H9 (cell line): ENCODE results near the gene TEX11. TPM values are rescaled to one million over a fixed set of nuclear protein-coding genes. Genes with fewer than 3 reads are reported as not detected.
"Not testable (repeated sequence)": the region's sequence is repeated elsewhere in the genome, so short reads cannot be mapped to it uniquely, and the experiment has no call there.

Experiments used
- DNase-seq: peaks from one replicate; pipeline ENCODE4 v3.0.0-alpha.2; 2017
- H2AFZ ChIP-seq: one replicate; pipeline ENCODE4 v1.6.1; 2013; ENCODE audit warnings: mild to moderate bottlenecking, low read length, control low read depth, moderate library complexity
- H2AK5ac ChIP-seq: 2 replicates; pipeline ENCODE4 v1.6.1; 2013; ENCODE audit warnings: low read length, control low read depth, mixed read lengths; ENCODE audit not compliant: insufficient read length
- H2BK120ac ChIP-seq: one replicate; pipeline ENCODE4 v1.6.1; 2013; ENCODE audit warnings: low read depth, mild to moderate bottlenecking, low read length, control low read depth, inconsistent platforms; ENCODE audit not compliant: poor library complexity, severe bottlenecking
- H2BK12ac ChIP-seq: 2 replicates; pipeline ENCODE4 v1.6.1; 2013; ENCODE audit warnings: low read length, control low read depth, mixed read lengths, low read depth; ENCODE audit not compliant: insufficient read length
- H2BK15ac ChIP-seq: 2 replicates; pipeline ENCODE4 v1.6.1; 2013; ENCODE audit warnings: low read depth, low read length, control low read depth
- H2BK20ac ChIP-seq: one replicate; pipeline ENCODE4 v1.6.1; 2013; ENCODE audit warnings: low read depth, mild to moderate bottlenecking, low read length, control low read depth, inconsistent platforms; ENCODE audit not compliant: poor library complexity, severe bottlenecking
- H2BK5ac ChIP-seq: 2 replicates; pipeline ENCODE4 v1.6.1; 2013; ENCODE audit warnings: low read length, control low read depth, mixed read lengths; ENCODE audit not compliant: insufficient read length
- H3K14ac ChIP-seq: 2 replicates; pipeline ENCODE4 v1.6.1; 2013; ENCODE audit warnings: low read length, control low read depth; ENCODE audit not compliant: insufficient read depth
- H3K18ac ChIP-seq: 2 replicates; pipeline ENCODE4 v1.6.1; 2013; ENCODE audit warnings: low read depth, mild to moderate bottlenecking, mixed read lengths, low read length, control low read depth; ENCODE audit not compliant: insufficient read length
- H3K23ac ChIP-seq: 2 replicates; pipeline ENCODE4 v1.6.1; 2013; ENCODE audit warnings: low read length, control low read depth, mixed read lengths, low read depth; ENCODE audit not compliant: insufficient read length
- H3K23me2 ChIP-seq: 2 replicates; pipeline ENCODE4 v1.6.1; 2013; ENCODE audit warnings: low read depth, mild to moderate bottlenecking, mixed read lengths, low read length, control low read depth; ENCODE audit not compliant: insufficient read length, poor library complexity, severe bottlenecking
- H3K27ac ChIP-seq: 2 replicates; pipeline ENCODE4 v1.5.1; 2013; ENCODE audit warnings: low read length, control low read depth, mixed read lengths, low read depth; ENCODE audit not compliant: insufficient read length
- H3K27me3 ChIP-seq: 2 replicates; pipeline ENCODE4 v1.6.1; 2013; ENCODE audit warnings: low read length, control low read depth, inconsistent platforms; ENCODE audit not compliant: insufficient read depth
- H3K4ac ChIP-seq: 2 replicates; pipeline ENCODE4 v1.6.1; 2013; ENCODE audit warnings: low read depth, mild to moderate bottlenecking, control low read depth, inconsistent platforms, low read length, moderate library complexity
- H3K4me1 ChIP-seq: 2 replicates; pipeline ENCODE4 v1.6.1; 2013; ENCODE audit warnings: low read length, control low read depth, inconsistent platforms; ENCODE audit not compliant: insufficient read depth
- H3K4me2 ChIP-seq: 2 replicates; pipeline ENCODE4 v1.6.1; 2013; ENCODE audit warnings: low read length, control low read depth, mixed read lengths; ENCODE audit not compliant: insufficient read length, insufficient read depth
- H3K56ac ChIP-seq: 2 replicates; pipeline ENCODE4 v1.6.1; 2013; ENCODE audit warnings: low read depth, mild to moderate bottlenecking, mixed read lengths, low read length, control low read depth; ENCODE audit not compliant: insufficient read length
- H3K79me1 ChIP-seq: 2 replicates; pipeline ENCODE4 v1.6.1; 2013; ENCODE audit warnings: low read depth, mild to moderate bottlenecking, moderate library complexity, low read length, control low read depth, inconsistent platforms; ENCODE audit not compliant: insufficient read depth, poor library complexity, severe bottlenecking
- H3K79me2 ChIP-seq: 2 replicates; pipeline ENCODE4 v1.6.1; 2013; ENCODE audit warnings: low read length, control low read depth, inconsistent platforms; ENCODE audit not compliant: insufficient read depth
- H3K9ac ChIP-seq: 2 replicates; pipeline ENCODE4 v1.6.1; 2013; ENCODE audit warnings: low read length, control low read depth, mixed read lengths; ENCODE audit not compliant: insufficient read length; ENCODE audit errors: extremely low read depth
- H3K9me3 ChIP-seq: one replicate; pipeline ENCODE4 v1.6.1; 2013; ENCODE audit warnings: low read depth, low read length, inconsistent platforms; ENCODE audit not compliant: control insufficient read depth
- H3T11ph ChIP-seq: one replicate; pipeline ENCODE4 v1.6.1; 2013; ENCODE audit warnings: mild to moderate bottlenecking, low read length, control low read depth, inconsistent platforms
- H4K20me1 ChIP-seq: one replicate; pipeline ENCODE4 v1.6.1; 2013; ENCODE audit not compliant: control insufficient read depth, insufficient read length, insufficient read depth
- H4K5ac ChIP-seq: 2 replicates; pipeline ENCODE4 v1.6.1; 2013; ENCODE audit warnings: low read depth, mild to moderate bottlenecking, mixed read lengths, low read length, control low read depth; ENCODE audit not compliant: insufficient read length
- H4K8ac ChIP-seq: replicated peaks from 2 replicates; pipeline ENCODE4 v1.6.1; 2013; ENCODE audit warnings: low read length, control low read depth, mixed read lengths, low read depth; ENCODE audit not compliant: insufficient read length
- H4K91ac ChIP-seq: 2 replicates; pipeline ENCODE4 v1.6.1; 2013; ENCODE audit warnings: low read depth, mild to moderate bottlenecking, moderate library complexity, mixed read lengths, low read length, control low read depth; ENCODE audit not compliant: insufficient read length
- H3K27ac Mint-ChIP-seq, 3 experiments: 2 replicates in 2 of 3; 3 replicates in 1 of 3; pipeline ENCODE4 v1.8.0; 2020 to 2021; ENCODE audit warnings: mixed read lengths in 3 of 3, mild to moderate bottlenecking in 1 of 3, moderate library complexity in 1 of 3
- H3K27me3 Mint-ChIP-seq: 2 replicates; pipeline ENCODE4 v1.8.0; 2021; ENCODE audit warnings: low read depth, mild to moderate bottlenecking, moderate library complexity, mixed read lengths
- H3K36me3 Mint-ChIP-seq, 3 experiments: 2 replicates in 2 of 3; 3 replicates in 1 of 3; pipeline ENCODE4 v1.8.0; 2020 to 2021; ENCODE audit warnings: low read depth in 3 of 3, mixed read lengths in 3 of 3; ENCODE audit not compliant: insufficient read depth in 1 of 3
- H3K4me1 Mint-ChIP-seq, 2 experiments: 2 replicates each; pipeline ENCODE4 v1.8.0; 2020; ENCODE audit warnings: mixed read lengths in 2 of 2
- H3K4me3 Mint-ChIP-seq, 2 experiments: 2 replicates in 1 of 2; 3 replicates in 1 of 2; pipeline ENCODE4 v1.8.0; 2020 to 2021; ENCODE audit warnings: mild to moderate bottlenecking in 2 of 2, mixed read lengths in 2 of 2, moderate library complexity in 1 of 2
- H3K9me3 Mint-ChIP-seq, 2 experiments: 2 replicates in 1 of 2; 3 replicates in 1 of 2; pipeline ENCODE4 v1.8.0; 2020; ENCODE audit warnings: mild to moderate bottlenecking in 2 of 2, mixed read lengths in 2 of 2, moderate library complexity in 1 of 2
- CTCF ChIP-seq: fragments of 200-600 bp; sonication (generic); conservative IDR thresholded peaks from 3 replicates; pipeline ENCODE4 v1.8.0; 2021; ENCODE audit warnings: antibody characterized with exemption, mild to moderate bottlenecking
- WGBS: extraction: QIAGEN DNeasy Blood & Tissue Kit; methylation state at CpG from one replicate; pipeline ENCODE4 v1.1.7; 2013; ENCODE audit warnings: missing lambda C conversion rate, low lambda C conversion rate, mixed read lengths; ENCODE audit not compliant: insufficient read length; ENCODE audit errors: extremely low coverage; 5-methylcytosine and 5-hydroxymethylcytosine counted together
- total RNA-seq: library from RNA; stranded (reverse); gene quantifications from 2 replicates; pipeline ENCODE4 v1.2.1, GENCODE V29; 2021

TEX11 gene
- total RNA-seq, 1 experiment from 2014 or later = 0.22 TPM

DNA sequence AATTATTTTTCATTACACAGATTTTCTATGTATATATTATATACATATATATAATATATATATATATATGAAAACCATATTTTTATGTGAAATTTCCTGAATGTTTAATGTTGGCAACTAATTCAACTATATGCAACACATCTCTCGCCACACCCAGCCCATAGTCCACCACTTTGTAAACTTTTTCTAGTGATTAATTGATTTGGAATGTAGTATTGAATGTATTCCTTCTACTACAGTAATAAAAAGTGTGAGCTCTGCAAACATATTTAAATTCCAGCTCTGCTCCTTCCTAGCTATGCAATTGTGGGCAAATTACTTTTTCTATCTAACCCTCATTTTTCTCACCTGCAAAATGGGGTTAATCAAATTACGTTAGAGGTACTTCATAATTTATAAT is 187.8 kb downstream of the TEX11 start:
- H3K27me3 ChIP-seq = no peaks in the 10 kb centered on the region
- no peak overlapping the region for H2BK12ac ChIP-seq
- H3T11ph ChIP-seq = no peak overlapping the region
- no peaks in the 10 kb centered on the region for H3K79me1 ChIP-seq
- H3K4ac ChIP-seq = no peak overlapping the region
- H3K23ac ChIP-seq = no peak overlapping the region
- peaks cover 13% of the 10 kb centered on the region for H3K9me3 ChIP-seq
- no peak overlapping the region for H3K27ac ChIP-seq
- H3K14ac ChIP-seq = no peak overlapping the region
- H2BK15ac ChIP-seq = no peak overlapping the region
- Mint-ChIP-seq H3K4me1 (no peaks in the 10 kb centered on the region), H3K9me3 (peaks cover 39 to 46% of the 10 kb centered on the region in 2 experiments), H3K36me3 (peaks cover 0 to 5% (median 0%) of the 10 kb centered on the region in 3 experiments; a peak in 2 of 7 replicates), H3K27me3 (peaks cover 2% of the 10 kb centered on the region; the same call in 1 of the 2 replicates), H3K4me3 (no peak overlapping the region), H3K27ac (no peak overlapping the region)
- H2BK5ac ChIP-seq = no peak overlapping the region
- TF ChIP-seq CTCF = no peak
- H2BK20ac ChIP-seq = no peak overlapping the region
- H3K18ac ChIP-seq = no peak overlapping the region
- DNase-seq = no peak
- H3K56ac ChIP-seq = no peak overlapping the region
- H3K79me2 ChIP-seq = no peaks in the 10 kb centered on the region
- no peaks in the 10 kb centered on the region for H3K4me1 ChIP-seq
- H4K5ac ChIP-seq = no peak overlapping the region
- H4K91ac ChIP-seq = no peak overlapping the region
- no CpG with 5 or more reads among the region's 2 CpGs for WGBS
- H3K9ac ChIP-seq = no peak overlapping the region
- no peaks in the 10 kb centered on the region for H4K20me1 ChIP-seq
- no peak overlapping the region for H3K4me2 ChIP-seq
- no peak overlapping the region for H4K8ac ChIP-seq
- H2BK120ac ChIP-seq = no peak overlapping the region
- H3K23me2 ChIP-seq = no peaks in the 10 kb centered on the region
- H2AFZ ChIP-seq = no peak overlapping the region
- H2AK5ac ChIP-seq = no peak overlapping the region

DNA sequence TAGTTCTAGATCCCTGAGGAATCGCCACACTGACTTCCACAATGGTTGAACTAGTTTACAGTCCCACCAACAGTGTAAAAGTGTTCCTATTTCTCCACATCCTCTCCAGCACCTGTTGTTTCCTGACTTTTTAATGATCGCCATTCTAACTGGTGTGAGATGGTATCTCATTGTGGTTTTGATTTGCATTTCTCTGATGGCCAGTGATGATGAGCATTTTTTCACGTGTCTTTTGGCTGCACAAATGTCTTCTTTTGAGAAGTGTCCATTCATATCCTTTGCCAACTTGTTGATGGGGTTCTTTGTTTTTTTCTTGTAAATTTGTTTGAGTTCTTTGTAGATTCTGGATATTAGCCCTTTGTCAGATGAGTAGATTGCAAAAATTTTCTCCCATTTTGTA is 197.2 kb downstream of the TEX11 start:
- not testable (repeated sequence) for H3K4me3 Mint-ChIP-seq, H3T11ph ChIP-seq, H3K27me3 Mint-ChIP-seq, H3K14ac ChIP-seq, H3K9ac ChIP-seq, H2BK12ac ChIP-seq, H2BK20ac ChIP-seq, H3K4me1 ChIP-seq, H3K4ac ChIP-seq, H3K27ac ChIP-seq, H3K4me1 Mint-ChIP-seq, H2BK120ac ChIP-seq, H3K79me1 ChIP-seq, H3K36me3 Mint-ChIP-seq, H2BK5ac ChIP-seq, H3K56ac ChIP-seq, H2BK15ac ChIP-seq, H4K5ac ChIP-seq, H3K4me2 ChIP-seq, H3K23ac ChIP-seq, H3K18ac ChIP-seq, H3K27ac Mint-ChIP-seq, DNase-seq, H2AFZ ChIP-seq, H3K79me2 ChIP-seq, H4K8ac ChIP-seq, H4K20me1 ChIP-seq, H3K27me3 ChIP-seq, H2AK5ac ChIP-seq, H3K23me2 ChIP-seq, H3K9me3 ChIP-seq, H4K91ac ChIP-seq
- H3K9me3 Mint-ChIP-seq = peaks cover 47 to 51% of the 10 kb centered on the region in 2 experiments
- no CpG with 5 or more reads among the region's 3 CpGs for WGBS
